ENCODE data around the gene GIGYF2. TPM values are rescaled to one million over a fixed set of nuclear protein-coding genes. Genes with fewer than 3 reads are reported as not detected.

Gene GIGYF2
- total and polyA plus RNA-seq, 12 donors = 9.9 to 71.7 (median 66.1) TPM

DNA sequence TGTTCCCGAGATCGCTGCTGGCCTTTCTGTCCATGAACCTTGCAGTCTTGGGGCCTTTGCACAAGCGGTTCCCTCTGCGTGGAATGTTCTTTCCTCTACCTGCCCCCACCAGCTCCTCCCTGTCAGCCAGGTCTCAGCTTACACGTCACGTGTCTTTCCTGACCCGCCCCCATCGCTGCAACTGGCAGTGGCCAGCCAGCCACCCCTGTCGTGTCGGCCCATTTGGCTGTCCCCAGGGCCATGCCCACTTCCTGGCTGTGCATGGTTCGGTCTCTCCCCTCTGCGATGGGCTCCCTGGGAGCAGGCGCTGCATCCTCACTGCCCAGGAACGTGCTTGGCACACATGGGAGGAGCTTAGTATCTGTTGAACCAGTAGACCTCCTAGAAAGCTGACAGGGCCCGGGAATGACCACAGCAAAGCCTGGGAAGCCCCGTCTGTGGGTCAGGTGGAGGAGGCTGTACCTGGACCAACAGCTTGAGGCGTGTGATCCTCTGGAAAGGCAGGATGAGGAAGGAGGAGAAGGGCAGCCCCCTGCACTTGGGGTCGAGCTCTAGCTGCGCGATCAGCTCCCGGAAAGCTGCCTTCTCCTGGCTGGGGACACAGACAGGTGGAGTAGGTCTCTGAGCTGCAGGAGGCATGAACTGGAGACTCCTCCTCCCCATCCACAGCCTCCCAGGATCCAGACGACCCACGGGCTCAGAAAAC lies 193.9 kb downstream of the GIGYF2 start:
- 23 to 30% methylated on average over 23 of the region's 23 CpGs for WGBS, 2 donors
- Histone ChIP-seq H3K27me3 (peaks cover 0 to 57% (median 10%) of the 10 kb centered on the region in 7 donors), H3K4me1 (peaks cover 0 to 10% (median 6%) of the 10 kb centered on the region in 9 donors), H3K27ac (no peak overlapping the region), H3K4me3 (peak overlapping the region in 2 of 10 donors; percentile 13), H3K36me3 (no peaks in the 10 kb centered on the region), H3K9me3 (no peaks in the 10 kb centered on the region)
- TF ChIP-seq, protein P1, sequence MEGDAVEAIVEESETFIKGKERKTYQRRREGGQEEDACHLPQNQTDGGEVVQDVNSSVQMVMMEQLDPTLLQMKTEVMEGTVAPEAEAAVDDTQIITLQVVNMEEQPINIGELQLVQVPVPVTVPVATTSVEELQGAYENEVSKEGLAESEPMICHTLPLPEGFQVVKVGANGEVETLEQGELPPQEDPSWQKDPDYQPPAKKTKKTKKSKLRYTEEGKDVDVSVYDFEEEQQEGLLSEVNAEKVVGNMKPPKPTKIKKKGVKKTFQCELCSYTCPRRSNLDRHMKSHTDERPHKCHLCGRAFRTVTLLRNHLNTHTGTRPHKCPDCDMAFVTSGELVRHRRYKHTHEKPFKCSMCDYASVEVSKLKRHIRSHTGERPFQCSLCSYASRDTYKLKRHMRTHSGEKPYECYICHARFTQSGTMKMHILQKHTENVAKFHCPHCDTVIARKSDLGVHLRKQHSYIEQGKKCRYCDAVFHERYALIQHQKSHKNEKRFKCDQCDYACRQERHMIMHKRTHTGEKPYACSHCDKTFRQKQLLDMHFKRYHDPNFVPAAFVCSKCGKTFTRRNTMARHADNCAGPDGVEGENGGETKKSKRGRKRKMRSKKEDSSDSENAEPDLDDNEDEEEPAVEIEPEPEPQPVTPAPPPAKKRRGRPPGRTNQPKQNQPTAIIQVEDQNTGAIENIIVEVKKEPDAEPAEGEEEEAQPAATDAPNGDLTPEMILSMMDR (IDR thresholded peaks at IDR 0.05) = no peak
- ATAC-seq (peak in 6 of 8 donors; percentile 22 to 55 (median 40)), DNase-seq (no peak)
- intact Hi-C loops (cut with DNase I) = no loop called here

DNA sequence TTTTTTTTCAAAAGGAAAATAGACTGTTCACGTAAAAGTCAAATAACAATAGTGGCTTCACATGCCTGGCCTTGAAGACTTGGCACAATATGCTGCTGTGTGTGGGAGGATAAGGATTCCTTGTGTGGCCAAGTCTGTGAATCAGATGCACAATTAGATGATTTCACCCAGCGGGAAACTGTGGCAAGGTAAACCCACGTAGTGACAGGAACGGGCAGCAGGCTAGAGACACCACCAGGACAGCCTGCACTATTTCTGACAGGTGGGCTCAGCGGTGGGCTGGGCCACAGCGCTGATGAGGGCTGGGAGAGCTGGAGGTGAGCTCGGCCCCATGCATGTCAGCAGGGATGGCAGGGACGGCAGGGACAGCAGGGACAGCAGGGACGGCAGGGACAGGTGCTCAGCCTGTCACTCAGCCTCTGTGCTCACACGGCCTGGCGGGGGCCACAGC lies 194.5 kb downstream of the GIGYF2 start:
- H3K4me1 ChIP-seq = peaks cover 0 to 10% (median 6%) of the 10 kb centered on the region in 9 donors
- H3K36me3 ChIP-seq = no peaks in the 10 kb centered on the region
- TF ChIP-seq, protein P1 (IDR thresholded peaks at IDR 0.05) = no peak
- H3K4me3 ChIP-seq = no peak overlapping the region
- 56 to 58% methylated on average over 11 of the region's 11 CpGs for WGBS, 2 donors
- intact Hi-C loops (cut with DNase I) = no loop called here
- no peaks in the 10 kb centered on the region for H3K9me3 ChIP-seq
- no peak overlapping the region for H3K27ac ChIP-seq
- DNase-seq = no peak
- H3K27me3 ChIP-seq = peaks cover 0 to 55% (median 7%) of the 10 kb centered on the region in 7 donors
- peak in 1 of 8 donors; percentile 15 for ATAC-seq

DNA sequence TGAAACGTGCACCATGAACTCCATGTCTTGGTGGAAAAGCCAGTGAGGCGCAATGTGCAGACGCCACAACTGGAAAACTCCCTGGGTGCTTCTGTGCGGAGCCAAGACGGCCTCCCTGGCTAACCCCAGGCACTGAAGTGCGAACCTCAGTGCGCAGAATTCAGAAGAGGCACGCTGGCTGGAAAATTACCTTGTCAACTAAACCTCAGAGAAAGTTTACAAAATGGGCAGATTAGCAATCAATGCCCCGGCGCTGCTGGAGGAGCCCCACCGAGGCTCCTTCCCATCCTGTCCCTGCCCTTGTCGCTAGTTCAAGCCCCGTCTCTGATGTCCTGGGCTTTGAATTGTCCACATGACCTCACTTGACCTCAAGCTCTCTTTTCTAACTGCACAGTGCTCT lies 195.1 kb downstream of the GIGYF2 start:
- DNase-seq = no peak
- TF ChIP-seq, protein P1 (IDR thresholded peaks at IDR 0.05) = no peak
- Histone ChIP-seq H3K27me3 (peaks cover 0 to 52% (median 7%) of the 10 kb centered on the region in 7 donors), H3K4me1 (peaks cover 0 to 10% (median 6%) of the 10 kb centered on the region in 9 donors), H3K9me3 (no peaks in the 10 kb centered on the region), H3K27ac (no peak overlapping the region), H3K36me3 (no peaks in the 10 kb centered on the region), H3K4me3 (no peak overlapping the region)
- WGBS, 2 donors = 90 to 91% methylated on average over 13 of the region's 13 CpGs
- intact Hi-C loops (cut with DNase I) = no loop called here
- ATAC-seq = no peak

DNA sequence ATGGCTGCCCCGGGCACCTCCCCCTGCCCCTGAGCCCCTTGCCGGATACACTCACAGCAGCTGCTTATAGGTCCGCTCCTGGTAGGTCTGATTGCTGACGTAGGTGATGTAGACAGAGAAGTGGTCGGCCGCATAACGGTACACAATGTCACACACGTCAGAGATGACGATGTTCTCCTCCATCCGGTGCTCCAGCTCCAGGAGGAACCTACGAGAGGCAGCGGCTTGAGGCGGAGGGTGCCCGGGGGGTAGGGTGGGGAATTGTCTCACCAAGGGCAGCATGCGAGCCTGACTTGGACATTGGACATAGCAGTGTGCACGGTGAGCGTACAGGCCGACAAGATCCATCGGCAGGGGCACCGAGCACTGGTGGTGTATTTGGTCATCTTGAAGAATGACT lies 195.7 kb downstream of the GIGYF2 start:
- Histone ChIP-seq H3K9me3 (no peaks in the 10 kb centered on the region), H3K4me3 (no peak overlapping the region), H3K36me3 (no peaks in the 10 kb centered on the region), H3K27ac (no peak overlapping the region), H3K27me3 (peaks cover 0 to 51% (median 7%) of the 10 kb centered on the region in 7 donors), H3K4me1 (peaks cover 0 to 10% (median 6%) of the 10 kb centered on the region in 9 donors)
- TF ChIP-seq, protein P1 (IDR thresholded peaks at IDR 0.05) = no peak
- DNase-seq = no peak
- ATAC-seq = no peak
- intact Hi-C loops (cut with DNase I) = no loop called here
- 90 to 92% methylated on average over 20 of the region's 20 CpGs for WGBS, 2 donors
